Measurements from ENCODE around the gene SENP5.
A peak's percentile ranks its signal among the peaks of the same experiment; 100 is the strongest.

The SENP5 gene

DNA sequence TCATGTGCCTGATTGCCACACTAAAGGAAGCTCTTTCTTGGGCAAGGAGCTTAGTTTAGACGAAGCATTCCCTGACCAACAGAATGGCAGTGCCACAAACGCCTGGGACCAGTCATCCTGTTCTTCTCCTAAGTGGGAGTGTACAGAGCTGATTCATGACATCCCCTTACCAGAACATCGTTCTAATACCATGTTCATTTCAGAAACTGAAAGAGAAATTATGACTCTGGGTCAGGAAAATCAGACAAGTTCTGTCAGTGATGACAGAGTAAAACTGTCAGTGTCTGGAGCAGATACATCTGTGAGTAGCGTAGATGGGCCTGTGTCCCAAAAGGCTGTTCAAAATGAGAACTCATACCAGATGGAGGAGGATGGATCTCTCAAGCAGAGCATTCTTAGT, 18.4 kb downstream of the SENP5 start:
- no peak for DNase-seq (ENCODE audit: low read depth in 1 of 2, low spot score in 1 of 2)

GRCh38 chr3:196889844-196890708, 22.4 kb downstream of the SENP5 start:
- no peak for DNase-seq (ENCODE audit: low read depth in 1 of 2, low spot score in 1 of 2)

DNA sequence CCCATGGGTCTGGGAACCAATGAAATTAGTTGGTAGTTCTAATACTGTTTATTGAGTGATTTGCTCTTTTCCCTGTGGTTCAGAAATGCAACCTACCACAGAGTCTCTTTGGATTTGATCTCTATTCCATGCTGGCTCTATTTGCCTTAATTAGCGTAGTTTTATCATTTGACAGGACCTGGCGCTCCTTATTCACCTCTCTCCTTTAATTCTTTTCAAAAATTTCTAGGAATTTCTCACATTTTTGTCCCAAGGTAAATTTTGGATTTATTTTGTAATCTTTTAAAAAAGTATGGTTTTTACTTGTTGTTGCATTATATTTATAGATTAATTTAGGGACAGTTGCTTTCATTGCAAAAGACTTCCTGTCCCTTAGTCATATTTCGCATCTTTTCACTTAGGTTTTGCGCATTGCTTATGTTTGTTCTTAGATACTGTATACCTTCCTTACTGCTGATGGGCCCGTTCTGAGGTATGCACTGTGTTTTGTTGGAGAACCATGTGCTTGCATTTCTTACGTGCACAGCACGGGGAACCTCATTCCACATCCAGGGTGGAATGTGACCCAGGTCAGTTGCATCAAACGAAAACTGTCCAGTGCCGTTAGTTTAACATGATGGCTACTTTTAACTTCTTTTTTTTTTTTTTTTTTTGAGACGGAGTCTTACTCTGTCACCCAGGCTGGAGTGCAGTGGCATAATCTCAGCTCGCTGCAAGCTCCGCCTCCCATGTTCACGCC, 27.0 kb downstream of the SENP5 start:
- no peak for DNase-seq (ENCODE audit: low read depth in 1 of 2, low spot score in 1 of 2)

GRCh38 chr3:196896229-196896628, 28.5 kb downstream of the SENP5 start:
- no peak for DNase-seq (ENCODE audit: low read depth in 1 of 2, low spot score in 1 of 2)

DNA sequence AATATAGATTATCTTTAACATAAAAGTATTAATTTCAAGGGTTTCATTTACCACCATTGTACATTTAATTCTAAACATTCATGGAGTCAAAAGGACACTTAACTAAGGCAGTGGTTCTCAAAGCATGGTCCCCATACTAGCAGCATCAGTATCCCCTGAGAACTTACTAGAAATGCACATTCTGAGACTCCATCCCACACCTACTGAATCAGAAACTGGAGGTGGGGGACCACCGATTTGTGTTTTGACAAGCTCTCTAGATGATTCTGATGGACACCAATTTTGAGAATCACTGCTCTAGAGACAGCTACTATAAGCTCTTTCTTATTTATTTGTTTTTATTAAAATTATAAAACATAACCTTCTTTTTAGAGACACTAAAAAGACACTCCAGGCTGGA, 34.0 kb downstream of the SENP5 start:
- no peak for DNase-seq (ENCODE audit: low read depth in 1 of 2, low spot score in 1 of 2)

DNA sequence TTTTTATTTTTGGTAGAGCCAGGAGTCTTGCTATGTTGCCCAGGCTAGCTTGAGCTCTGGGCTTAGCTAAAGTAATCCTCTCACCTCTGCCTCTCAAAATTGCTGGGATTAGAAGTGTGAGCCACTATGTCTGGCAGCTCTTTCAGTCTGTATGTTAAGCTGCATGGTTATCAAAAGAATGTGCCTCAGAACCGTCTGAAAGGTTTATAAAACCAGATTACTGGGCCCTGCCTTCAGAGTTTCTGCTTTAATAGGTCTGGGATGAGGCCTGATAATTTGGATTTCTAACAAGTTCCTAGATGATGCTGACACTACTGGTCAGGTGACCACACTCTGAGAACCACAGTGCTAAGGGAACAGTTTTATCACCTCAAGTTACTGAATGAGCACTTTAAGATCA, 34.6 kb downstream of the SENP5 start:
- DNase-seq (ENCODE audit: low read depth in 1 of 2, low spot score in 1 of 2), result no peak

DNA sequence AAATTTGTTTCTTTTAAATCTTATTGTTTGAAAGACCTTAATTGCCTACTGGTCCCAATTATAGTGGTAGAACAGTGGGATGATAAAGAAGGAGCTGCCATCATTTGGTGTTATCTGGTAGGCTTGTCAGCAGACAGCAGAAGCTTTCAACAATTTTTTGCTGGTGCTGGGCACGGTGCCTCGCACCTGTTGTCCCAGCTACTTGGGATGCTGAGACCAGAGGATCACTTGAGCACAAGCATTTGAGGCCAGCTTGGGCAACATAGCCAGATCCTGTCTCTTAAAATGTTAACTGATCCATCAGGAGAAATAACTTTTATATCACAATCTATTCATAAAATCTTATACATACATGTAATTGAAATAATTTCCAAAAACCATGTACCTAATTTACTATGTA, 36.0 kb downstream of the SENP5 start:
- no peak for DNase-seq (ENCODE audit: low read depth in 1 of 2, low spot score in 1 of 2)

GRCh38 chr3:196914866-196915265, 47.1 kb downstream of the SENP5 start:
- no peak for DNase-seq (ENCODE audit: low read depth in 1 of 2, low spot score in 1 of 2)

DNA sequence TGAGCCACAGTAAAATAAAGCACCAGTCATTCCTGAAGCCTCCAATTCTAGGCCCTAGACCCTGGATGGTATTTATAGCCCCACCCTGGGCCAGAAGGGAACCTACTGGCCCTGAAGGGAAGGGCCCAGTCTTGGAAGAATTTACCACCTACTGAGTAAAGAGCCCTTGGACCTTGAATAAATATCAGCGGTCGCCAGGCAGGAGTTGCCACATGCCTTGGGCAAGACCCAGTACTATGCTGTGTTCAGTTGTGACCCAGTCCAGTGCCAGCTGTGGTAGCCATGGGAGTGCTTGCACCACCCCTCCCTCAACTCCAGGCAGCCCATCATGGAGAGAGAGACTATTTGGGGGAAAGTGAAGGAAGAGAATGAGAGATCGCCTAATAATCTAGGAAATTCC, 47.7 kb downstream of the SENP5 start:
- DNase-seq (ENCODE audit: low read depth in 1 of 2, low spot score in 1 of 2), result no peak

- DNase-seq (ENCODE audit: low read depth in 1 of 2, low spot score in 1 of 2), result no peak
Measured at GRCh38 chr3:196916221-196916620, 48.5 kb downstream of the SENP5 start.

DNA sequence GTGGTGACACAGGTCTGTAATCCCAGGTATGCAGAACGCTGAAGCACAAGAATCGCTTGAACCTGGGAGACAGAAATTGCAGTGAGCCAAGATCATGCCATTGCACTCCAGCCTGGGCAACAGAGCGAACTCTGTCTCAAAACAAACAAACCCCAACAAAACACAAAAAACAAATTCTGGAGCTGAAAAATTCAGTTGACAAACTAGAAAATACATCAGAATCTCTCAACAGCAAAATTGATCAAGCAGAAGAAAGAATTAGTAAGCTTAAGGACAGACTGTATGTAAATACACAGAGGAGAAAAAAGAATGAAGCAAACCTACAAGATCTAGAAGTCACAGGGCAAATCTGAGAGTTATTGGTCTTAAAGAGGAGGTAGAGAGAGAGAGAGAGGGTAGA, 49.3 kb downstream of the SENP5 start:
- no peak for DNase-seq (ENCODE audit: low read depth in 1 of 2, low spot score in 1 of 2)

GRCh38 chr3:196918968-196919367, 51.2 kb downstream of the SENP5 start:
- DNase-seq (ENCODE audit: low read depth in 1 of 2, low spot score in 1 of 2), result no peak

DNA sequence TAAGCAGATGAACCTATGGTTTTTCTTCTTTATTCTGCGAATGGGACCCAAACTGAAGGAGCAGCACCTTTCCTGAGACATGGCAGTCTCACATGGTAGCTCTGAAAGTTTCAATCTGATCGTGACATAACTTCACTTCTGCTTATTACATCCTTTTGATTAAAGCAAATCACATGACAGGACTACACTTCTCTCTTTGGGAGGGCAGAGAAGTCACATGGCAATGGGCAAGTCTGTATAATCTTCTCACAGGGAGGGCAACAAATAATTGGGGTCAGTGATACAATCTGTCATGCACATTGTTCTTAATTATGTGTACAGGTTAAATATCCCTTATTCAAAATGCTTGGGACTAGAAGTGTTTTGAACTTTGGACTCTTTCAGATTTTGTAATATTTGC, 53.0 kb downstream of the SENP5 start:
- DNase-seq (ENCODE audit: low read depth in 1 of 2, low spot score in 1 of 2), result no peak

DNA sequence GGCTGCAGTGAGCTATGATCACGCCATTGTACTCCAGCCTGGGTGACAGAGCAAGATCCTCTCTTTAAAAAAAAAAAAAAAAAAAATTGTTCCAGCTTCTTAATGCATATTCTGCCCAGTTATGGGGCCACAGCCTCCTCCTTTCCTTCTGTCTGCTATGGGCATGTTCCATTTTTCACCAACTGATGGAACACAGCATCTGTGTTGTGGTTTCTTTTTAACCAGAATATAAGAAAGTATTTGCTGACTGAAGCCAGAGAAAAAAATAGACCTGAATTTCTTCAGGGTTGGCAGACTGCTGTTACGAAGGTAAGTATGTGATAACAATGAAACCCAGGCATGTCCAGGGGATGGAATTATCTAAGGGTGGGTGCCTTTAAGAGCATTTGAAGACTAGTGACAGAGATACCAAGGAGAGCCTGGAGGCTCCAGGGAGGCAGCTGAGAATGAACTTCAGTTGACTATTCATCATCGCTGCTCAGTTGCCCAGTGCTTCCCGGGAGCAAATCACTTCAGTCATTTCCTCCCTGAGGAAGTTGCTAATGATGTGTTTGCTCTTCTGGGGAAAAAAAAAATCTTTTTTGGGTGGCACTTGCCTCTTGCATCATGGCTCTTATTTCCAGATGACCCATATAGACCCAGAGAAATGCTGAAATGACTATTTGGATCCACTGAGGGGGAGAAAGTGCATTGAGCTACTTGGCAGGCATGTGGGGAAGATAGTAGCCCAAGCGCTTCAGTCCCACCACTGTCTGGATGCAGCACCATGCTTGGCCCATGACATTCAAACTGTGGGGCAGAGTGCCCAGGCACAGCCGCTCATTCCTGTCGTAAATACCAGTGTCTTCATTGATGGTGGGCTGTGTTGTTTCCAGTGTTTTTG, 60.1 kb downstream of the SENP5 start:
- no peak for DNase-seq (ENCODE audit: low read depth in 1 of 2, low spot score in 1 of 2)

- no peak for DNase-seq (ENCODE audit: low read depth in 1 of 2, low spot score in 1 of 2)
Measured at GRCh38 chr3:196931157-196931556, 63.4 kb downstream of the SENP5 start.

DNA sequence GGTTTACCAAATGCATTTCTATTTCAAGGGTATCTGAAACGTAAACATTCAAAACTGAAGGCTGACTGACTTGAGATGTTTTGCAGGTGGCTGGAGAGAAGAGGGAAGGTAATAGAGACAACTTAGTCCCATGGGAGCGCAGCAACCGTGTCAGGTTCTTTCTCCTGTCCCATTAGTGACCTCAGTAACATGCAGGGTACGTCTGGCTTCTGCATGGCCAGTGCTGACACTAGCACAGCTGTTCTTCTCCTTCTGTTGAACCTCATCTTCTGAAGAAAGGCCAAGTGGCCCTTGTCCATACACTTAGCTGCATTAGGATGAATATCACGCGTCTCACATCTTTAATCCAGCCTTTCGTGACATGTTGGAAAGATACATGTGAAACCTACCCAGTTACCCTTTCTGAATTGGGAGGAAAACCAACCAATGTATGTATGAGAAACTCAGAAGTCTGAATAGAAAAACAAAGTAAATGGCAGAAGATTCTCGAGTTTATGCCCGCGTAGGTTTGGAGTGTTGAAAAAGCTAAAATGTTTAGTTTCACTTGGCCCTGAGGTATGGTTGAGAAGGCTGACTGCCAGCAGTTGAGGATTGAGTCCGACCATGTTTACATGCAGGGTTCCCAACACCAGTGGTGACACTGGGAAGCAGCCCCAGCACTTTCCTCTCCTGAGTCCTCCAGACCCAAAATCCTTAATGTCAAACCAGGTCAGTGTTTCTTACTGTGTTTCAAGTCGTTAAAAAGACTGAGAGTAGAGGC, 64.3 kb downstream of the SENP5 start:
- no peak for DNase-seq (ENCODE audit: low read depth in 1 of 2, low spot score in 1 of 2)

- no peak for DNase-seq (ENCODE audit: low read depth in 1 of 2, low spot score in 1 of 2)
Measured at GRCh38 chr3:196932600-196932999, 64.9 kb downstream of the SENP5 start.

DNA sequence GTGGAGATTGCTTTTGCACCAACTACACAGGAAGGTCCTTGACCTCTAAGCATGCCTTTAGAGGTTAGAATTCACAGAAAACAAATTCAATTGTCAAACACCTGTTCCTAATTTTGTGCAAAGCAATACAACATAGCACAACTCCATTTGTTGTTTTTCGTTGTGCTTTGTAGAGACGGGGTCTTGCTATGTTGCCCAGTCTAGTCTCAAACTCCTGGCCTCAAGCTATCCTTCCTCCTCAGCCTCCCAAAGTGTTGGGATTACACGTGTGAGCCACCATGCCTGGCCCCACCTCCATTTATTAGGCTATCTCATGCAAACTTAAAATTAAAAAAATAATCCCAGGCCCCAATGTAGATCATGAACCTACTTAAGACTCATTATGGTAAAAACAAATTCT, 68.6 kb downstream of the SENP5 start:
- no peak for DNase-seq (ENCODE audit: low read depth in 1 of 2, low spot score in 1 of 2)

- DNase-seq (ENCODE audit: low read depth in 1 of 2, low spot score in 1 of 2), result no peak
Measured at GRCh38 chr3:196938124-196938523, 70.4 kb downstream of the SENP5 start.

- DNase-seq (ENCODE audit: low read depth in 1 of 2, low spot score in 1 of 2), result no peak
Measured at GRCh38 chr3:196938576-196938975, 70.9 kb downstream of the SENP5 start.

DNA sequence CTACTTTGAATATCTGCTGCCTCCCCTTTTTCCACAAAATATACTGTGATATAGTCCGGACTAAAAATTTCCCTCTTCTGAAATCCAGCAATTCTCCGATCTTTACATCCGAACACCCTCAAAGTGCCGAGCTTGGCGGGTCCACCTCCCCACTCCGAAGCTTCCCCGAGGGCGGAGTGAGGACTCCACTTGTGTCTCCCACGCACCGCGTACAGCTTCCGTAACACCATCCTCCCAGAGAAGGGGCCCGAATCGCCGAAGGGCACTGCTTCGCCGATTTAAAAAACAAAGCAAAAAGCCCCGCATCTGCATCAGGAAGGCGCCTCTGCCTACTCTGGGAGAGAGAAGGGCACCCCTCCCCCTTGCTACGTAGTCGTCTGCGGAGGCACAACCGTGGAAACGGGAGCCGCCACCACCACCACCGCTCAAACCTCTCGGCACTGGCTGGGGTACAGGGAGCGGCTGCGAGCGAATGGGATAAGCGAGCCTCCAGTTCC, 74.1 kb downstream of the SENP5 start:
- peak; percentile 52 to 56 for DNase-seq (ENCODE audit: low read depth in 1 of 2, low spot score in 1 of 2)

All from activated CD4-positive, alpha-beta T cell treated with anti-CD3 and anti-CD28 coated beads, Interleukin-2, amount 50 U/mL, for 24 hours (primary cell).